Astrocyte (in vitro differentiated cells and primary cell): Measurements from ENCODE around the gene CMSS1.

ENCODE experiments used
- CTCF ChIP-seq: IDR thresholded peaks from 2 replicates; pipeline ENCODE4 v1.5.1; 2011; ENCODE audit warnings: low read depth, mild to moderate bottlenecking, inconsistent platforms, low read length, moderate library complexity; ENCODE audit not compliant: insufficient read depth
- EZH2 ChIP-seq: IDR thresholded peaks from 2 replicates; pipeline ENCODE4 v1.6.1; 2012; ENCODE audit warnings: mild to moderate bottlenecking, low read length, inconsistent platforms; ENCODE audit not compliant: insufficient read depth

GRCh38 chr3:99943931-99944761 lies 126.5 kb downstream of the CMSS1 start:
- TF ChIP-seq CTCF: no peak
- no peak for TF ChIP-seq EZH2
